GM19023 (cell line): ENCODE results near the gene MLEC.

Source experiments
- ATAC-seq: cut with Tn5 transposase; IDR thresholded peaks from one replicate; pipeline ENCODE4 v1.9.1; 2021; ENCODE audit warnings: mild to moderate bottlenecking, moderate library complexity; ENCODE audit not compliant: unreplicated experiment

The MLEC gene

GRCh38 chr12:120739031-120739762 lies 52.2 kb downstream of the MLEC start:
- ATAC-seq, result no peak

GRCh38 chr12:120739821-120740613 lies 53.1 kb downstream of the MLEC start:
- ATAC-seq, result no peak

DNA sequence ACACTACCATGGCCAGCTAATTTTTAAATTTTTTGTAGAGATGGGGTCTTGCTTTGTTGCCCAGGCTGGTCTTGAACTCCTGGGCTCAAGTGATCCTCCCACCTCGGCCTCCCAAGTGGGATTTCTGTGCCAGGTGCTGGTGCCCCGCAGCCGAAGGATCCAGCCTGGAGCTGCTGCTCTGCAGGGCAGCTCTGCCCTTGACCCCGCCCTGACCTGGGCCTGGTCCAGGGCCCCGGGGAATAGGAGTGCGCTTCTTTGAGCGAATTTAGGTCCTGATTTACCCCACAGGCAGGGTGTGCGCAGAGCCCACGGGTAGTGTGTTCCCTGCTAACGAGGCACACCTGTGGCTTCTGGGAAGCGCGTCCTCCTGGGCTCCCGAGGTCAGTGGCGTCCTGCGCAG lies 53.9 kb downstream of the MLEC start:
- no peak for ATAC-seq

GRCh38 chr12:120741476-120742421 lies 54.8 kb downstream of the MLEC start:
- no peak for ATAC-seq

DNA sequence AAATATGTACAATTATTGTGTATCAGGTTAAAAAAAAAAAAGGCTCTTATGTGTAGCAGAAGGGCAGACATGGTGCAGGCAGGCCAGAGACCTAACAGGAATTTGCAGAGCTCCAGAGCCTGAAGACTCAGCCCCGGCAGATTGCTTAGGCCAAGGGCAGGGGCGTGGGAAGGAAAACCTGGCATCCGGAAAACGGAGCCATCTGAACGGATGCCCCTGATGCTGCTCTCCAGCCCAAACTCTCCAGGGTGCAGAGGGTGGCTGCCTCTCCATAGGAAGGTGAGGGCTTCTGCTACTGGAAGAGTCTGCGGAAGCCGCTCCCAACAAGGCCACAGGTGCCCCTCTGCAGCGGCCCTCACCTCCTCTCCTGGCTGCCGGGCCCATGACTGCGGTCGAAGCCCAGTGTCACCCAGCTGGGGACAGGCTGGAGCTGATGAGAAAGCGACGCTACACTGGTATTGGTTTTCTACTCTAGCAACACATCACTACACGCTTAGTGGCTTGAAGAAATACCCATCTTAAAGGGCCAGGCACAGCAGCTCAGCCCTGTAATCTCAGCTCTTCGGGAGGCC lies 58.1 kb downstream of the MLEC start:
- no peak for ATAC-seq

DNA sequence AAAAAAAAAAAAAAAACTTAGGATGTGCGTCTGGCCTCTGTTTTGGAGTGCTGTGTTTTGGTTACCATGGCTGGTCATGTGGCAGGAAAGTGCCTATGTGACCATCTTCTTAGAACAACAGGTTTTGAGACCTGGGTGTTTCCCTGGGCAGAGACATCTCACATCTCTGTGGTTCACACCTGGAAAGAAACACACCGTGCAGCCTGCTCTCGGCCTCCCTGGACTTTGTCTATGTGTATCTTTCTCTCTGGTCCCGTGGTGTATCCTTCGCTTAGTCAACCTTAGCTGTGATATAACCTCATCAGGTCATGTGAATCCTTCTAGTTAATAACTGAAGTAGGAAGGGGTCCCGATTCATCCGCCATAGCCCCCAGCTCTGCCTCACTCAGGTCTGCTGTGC lies 61.3 kb downstream of the MLEC start:
- ATAC-seq, result no peak

- no peak for ATAC-seq
These were observed 62.3 kb downstream of the MLEC start for GRCh38 chr12:120749256-120749655.

DNA sequence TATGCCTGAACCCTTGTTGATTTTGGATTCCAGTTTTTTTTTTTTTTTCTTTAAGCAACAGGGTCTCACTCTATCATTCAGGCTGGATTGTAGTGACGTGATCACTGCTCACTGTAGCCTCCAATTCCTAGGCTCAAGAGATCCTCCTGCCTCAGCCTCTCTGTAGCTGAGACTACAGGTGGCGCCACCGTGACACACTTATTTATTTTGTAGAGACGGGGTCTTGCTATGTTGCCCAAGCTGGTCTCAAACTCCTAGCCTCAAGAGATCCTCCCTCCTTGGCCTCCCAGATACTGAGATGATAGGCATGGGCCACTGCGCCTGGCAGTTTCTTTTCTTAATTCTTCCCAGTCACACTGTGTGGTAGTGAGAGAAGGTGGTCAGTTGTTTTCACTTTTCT lies 63.9 kb downstream of the MLEC start:
- ATAC-seq, result no peak

GRCh38 chr12:120751389-120751788 lies 64.4 kb downstream of the MLEC start:
- ATAC-seq, result no peak
